ENCODE results near the gene NT5E. TPM values are rescaled to one million over a fixed set of nuclear protein-coding genes. Genes with fewer than 3 reads are reported as not detected.

The NT5E gene
- total RNA-seq, 1 donor from 2014 or later = not detected

GRCh38 chr6:85417336-85417735 lies 32.5 kb upstream of the NT5E start:
- no peak overlapping the region for H3K4me3 ChIP-seq
- no peak overlapping the region for H2AFZ ChIP-seq (replicated peaks)
- Mint-ChIP-seq H3K9me3 (no peaks in the 10 kb centered on the region), H3K4me1 (no peaks in the 10 kb centered on the region), H3K36me3 (no peaks in the 10 kb centered on the region), H3K27me3 (ENCODE audit: insufficient read depth, low read depth) (peaks cover 3% of the 10 kb centered on the region), H3K4me3 (no peak overlapping the region), H3K27ac (no peak overlapping the region)
- TF ChIP-seq CTCF (IDR thresholded peaks at IDR 0.05) (no peak), EZH2phosphoT487 (IDR thresholded peaks at IDR 0.05) (no peak), EZH2 (IDR thresholded peaks at IDR 0.05) (no peak)
- H3K27ac ChIP-seq = no peak overlapping the region
- H3K9ac ChIP-seq = no peak overlapping the region
- no peak overlapping the region for H3K4me2 ChIP-seq
- no peaks in the 10 kb centered on the region for H4K20me1 ChIP-seq (ENCODE audit: low read depth)
- DNase-seq (ENCODE audit: low spot score) = no peak
- H3K79me2 ChIP-seq (ENCODE audit: low read depth) = no peaks in the 10 kb centered on the region
- no peaks in the 10 kb centered on the region for H3K27me3 ChIP-seq
- no peaks in the 10 kb centered on the region for H3F3A ChIP-seq (ENCODE audit: low read depth)
- no peaks in the 10 kb centered on the region for H3K9me3 ChIP-seq (ENCODE audit: low read depth)
- no peaks in the 10 kb centered on the region for H3K36me3 ChIP-seq
- H3K4me1 ChIP-seq = no peaks in the 10 kb centered on the region

DNA sequence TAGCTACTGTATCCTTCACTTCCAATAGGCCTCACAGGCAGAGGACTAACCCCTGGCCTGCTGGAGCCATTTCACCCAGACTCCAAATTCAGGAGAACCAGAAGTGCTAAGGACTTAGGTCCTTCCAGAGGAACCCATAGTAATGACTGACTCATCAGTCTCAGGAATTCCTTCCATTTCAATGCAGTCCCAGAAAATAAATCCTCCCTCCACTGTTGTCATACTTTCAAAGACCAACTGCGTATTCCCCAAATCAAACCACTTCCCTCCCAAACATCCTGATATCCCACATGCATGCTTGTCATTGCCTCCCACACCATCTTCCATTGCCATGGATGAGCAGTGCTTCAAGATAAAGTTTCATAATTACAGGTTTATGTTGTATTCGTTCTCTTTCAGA lies 31.8 kb upstream of the NT5E start:
- no peak overlapping the region for H3K4me2 ChIP-seq
- H3K79me2 ChIP-seq (ENCODE audit: low read depth) = no peaks in the 10 kb centered on the region
- TF ChIP-seq EZH2phosphoT487 (IDR thresholded peaks at IDR 0.05) (no peak), EZH2 (IDR thresholded peaks at IDR 0.05) (no peak)
- no peaks in the 10 kb centered on the region for H3K9me3 Mint-ChIP-seq
- H3K27me3 ChIP-seq = no peaks in the 10 kb centered on the region
- H3K36me3 Mint-ChIP-seq = no peaks in the 10 kb centered on the region
- H3K4me1 ChIP-seq = no peaks in the 10 kb centered on the region
- no peaks in the 10 kb centered on the region for H3K4me1 Mint-ChIP-seq
- no peak overlapping the region for H3K4me3 ChIP-seq
- H2AFZ ChIP-seq (replicated peaks) = no peak overlapping the region
- no peaks in the 10 kb centered on the region for H3K9me3 ChIP-seq (ENCODE audit: low read depth)
- H3K4me3 Mint-ChIP-seq = no peak overlapping the region
- DNase-seq (ENCODE audit: low spot score) = no peak
- H3K36me3 ChIP-seq = no peaks in the 10 kb centered on the region
- no peak overlapping the region for H3K27ac Mint-ChIP-seq
- H3K27ac ChIP-seq = no peak overlapping the region
- H3K9ac ChIP-seq = no peak overlapping the region
- H4K20me1 ChIP-seq (ENCODE audit: low read depth) = no peaks in the 10 kb centered on the region
- H3F3A ChIP-seq (ENCODE audit: low read depth) = no peaks in the 10 kb centered on the region
- peaks cover 3% of the 10 kb centered on the region for H3K27me3 Mint-ChIP-seq (ENCODE audit: insufficient read depth, low read depth)

GRCh38 chr6:85419046-85419759 lies 30.7 kb upstream of the NT5E start:
- H3K9me3 ChIP-seq (ENCODE audit: low read depth) = no peaks in the 10 kb centered on the region
- no peak overlapping the region for H3K4me3 Mint-ChIP-seq
- no peaks in the 10 kb centered on the region for H4K20me1 ChIP-seq (ENCODE audit: low read depth)
- DNase-seq (ENCODE audit: low spot score) = no peak
- no peaks in the 10 kb centered on the region for H3K27me3 ChIP-seq
- H3K4me3 ChIP-seq = no peak overlapping the region
- TF ChIP-seq EZH2phosphoT487 (IDR thresholded peaks at IDR 0.05) (no peak), CTCF (IDR thresholded peaks at IDR 0.05) (no peak), EZH2 (IDR thresholded peaks at IDR 0.05) (no peak)
- H3K36me3 Mint-ChIP-seq = no peaks in the 10 kb centered on the region
- H3K27ac Mint-ChIP-seq = no peak overlapping the region
- no peaks in the 10 kb centered on the region for H3K36me3 ChIP-seq
- H2AFZ ChIP-seq (replicated peaks) = no peak overlapping the region
- no peaks in the 10 kb centered on the region for H3F3A ChIP-seq (ENCODE audit: low read depth)
- H3K27ac ChIP-seq = no peak overlapping the region
- peaks cover 3% of the 10 kb centered on the region for H3K27me3 Mint-ChIP-seq (ENCODE audit: insufficient read depth, low read depth)
- H3K4me1 ChIP-seq = no peaks in the 10 kb centered on the region
- no peak overlapping the region for H3K4me2 ChIP-seq
- no peaks in the 10 kb centered on the region for H3K4me1 Mint-ChIP-seq
- no peaks in the 10 kb centered on the region for H3K79me2 ChIP-seq (ENCODE audit: low read depth)
- H3K9ac ChIP-seq = no peak overlapping the region
- H3K9me3 Mint-ChIP-seq = no peaks in the 10 kb centered on the region

GRCh38 chr6:85420551-85420950 lies 29.3 kb upstream of the NT5E start:
- Histone ChIP-seq H3F3A (ENCODE audit: low read depth) (no peaks in the 10 kb centered on the region), H3K9ac (no peak overlapping the region), H3K79me2 (ENCODE audit: low read depth) (no peaks in the 10 kb centered on the region), H3K27me3 (no peaks in the 10 kb centered on the region), H3K9me3 (ENCODE audit: low read depth) (no peaks in the 10 kb centered on the region), H3K27ac (no peak overlapping the region), H3K4me2 (no peak overlapping the region), H2AFZ (replicated peaks) (no peak overlapping the region), H3K4me3 (no peak overlapping the region), H4K20me1 (ENCODE audit: low read depth) (no peaks in the 10 kb centered on the region), H3K4me1 (no peaks in the 10 kb centered on the region), H3K36me3 (no peaks in the 10 kb centered on the region)
- Mint-ChIP-seq H3K27me3 (ENCODE audit: insufficient read depth, low read depth) (peaks cover 3% of the 10 kb centered on the region), H3K4me3 (no peak overlapping the region), H3K36me3 (no peaks in the 10 kb centered on the region), H3K27ac (no peak overlapping the region), H3K4me1 (no peaks in the 10 kb centered on the region), H3K9me3 (peaks cover 2% of the 10 kb centered on the region)
- no peak for DNase-seq (ENCODE audit: low spot score)
- no peak for TF ChIP-seq EZH2phosphoT487 (IDR thresholded peaks at IDR 0.05)
- no peak for TF ChIP-seq CTCF (IDR thresholded peaks at IDR 0.05)
- TF ChIP-seq EZH2 (IDR thresholded peaks at IDR 0.05) = no peak
